WTC11 (cell line): ENCODE results near the gene WNK2. TPM values are rescaled to one million over a fixed set of nuclear protein-coding genes. Genes with fewer than 3 reads are reported as not detected.

ENCODE experiments used
- ATAC-seq: fragments of 200-7000 bp; cut with Tn5 transposase; 2 replicates; pipeline ENCODE4 v1.10.0; 2021; ENCODE audit warnings: mild to moderate bottlenecking, moderate library complexity
- CTCF ChIA-PET: fragments of 300-600 bp; sonication (Branson Sonifier 250); formaldehyde crosslinking; loops from one replicate; lab custom pipeline; 2021; ENCODE audit warnings: antibody characterized with exemption; lab: Charles Lee
- POLR2A ChIA-PET: fragments of 350-600 bp; sonication (Branson Sonifier 250); formaldehyde crosslinking; loops from one replicate; lab custom pipeline; 2021; ENCODE audit warnings: antibody characterized with exemption; lab: Charles Lee
- DNase-seq: peaks from one replicate; pipeline ENCODE4 v3.0.0; 2021; ENCODE audit warnings: low spot score
- H3K27ac Mint-ChIP-seq: 2 replicates; pipeline ENCODE4 v1.8.0; 2021; ENCODE audit warnings: mixed read lengths
- H3K27me3 Mint-ChIP-seq: 2 replicates; pipeline ENCODE4 v1.8.0; 2021; ENCODE audit warnings: low read depth, mild to moderate bottlenecking, moderate library complexity, mixed read lengths
- H3K36me3 Mint-ChIP-seq: 2 replicates; pipeline ENCODE4 v1.8.0; 2021; ENCODE audit warnings: mixed read lengths
- H3K4me1 Mint-ChIP-seq: 2 replicates; pipeline ENCODE4 v1.8.0; 2022; ENCODE audit warnings: mixed read lengths
- H3K4me3 Mint-ChIP-seq: 2 replicates; pipeline ENCODE4 v1.8.0; 2021; ENCODE audit warnings: mild to moderate bottlenecking, moderate library complexity, mixed read lengths
- H3K9me3 Mint-ChIP-seq: 2 replicates; pipeline ENCODE4 v1.8.0; 2021; ENCODE audit warnings: mixed read lengths
- ATF6 ChIP-seq: sonication (generic); formaldehyde crosslinking; IDR thresholded peaks from 2 replicates; pipeline ENCODE4 v1.8.1; 2023; ENCODE audit warnings: mild to moderate bottlenecking, missing genetic modification reagents
- FOXJ3 ChIP-seq: sonication (generic); formaldehyde crosslinking; IDR thresholded peaks from 2 replicates; pipeline ENCODE4 v1.9.0; 2021; ENCODE audit warnings: missing genetic modification reagents, mild to moderate bottlenecking, borderline replicate concordance
- FOXK1 ChIP-seq: sonication (generic); formaldehyde crosslinking; IDR thresholded peaks from 2 replicates; pipeline ENCODE4 v1.8.0; 2022; ENCODE audit warnings: mild to moderate bottlenecking, moderate library complexity, missing genetic modification reagents
- HMGA2 ChIP-seq: fragments of 250-450 bp; sonication (Bioruptor Pico); IDR thresholded peaks from 2 replicates; pipeline ENCODE4 v1.4.0; 2021; ENCODE audit warnings: mild to moderate bottlenecking, moderate library complexity
- IRF1 ChIP-seq: sonication (generic); formaldehyde crosslinking; IDR thresholded peaks from 2 replicates; pipeline ENCODE4 v1.8.0; 2023; ENCODE audit warnings: missing genetic modification reagents
- NFE2L1 ChIP-seq: sonication (generic); formaldehyde crosslinking; IDR thresholded peaks from 2 replicates; pipeline ENCODE4 v1.8.1; 2023; ENCODE audit warnings: missing genetic modification reagents
- SMAD3 ChIP-seq: sonication (generic); formaldehyde crosslinking; IDR thresholded peaks from 2 replicates; pipeline ENCODE4 v1.8.0; 2022; ENCODE audit warnings: missing genetic modification reagents, mild to moderate bottlenecking, borderline replicate concordance
- STAT6 ChIP-seq: sonication (generic); formaldehyde crosslinking; conservative IDR thresholded peaks from 2 replicates; pipeline ENCODE4 v1.8.1; 2023; ENCODE audit warnings: mild to moderate bottlenecking, low read depth, missing genetic modification reagents, moderate library complexity
- ZBTB43 ChIP-seq: sonication (generic); formaldehyde crosslinking; IDR thresholded peaks from 2 replicates; pipeline ENCODE4 v1.8.1; 2023; ENCODE audit warnings: mild to moderate bottlenecking, missing genetic modification reagents
- ZNF317 ChIP-seq: sonication (generic); formaldehyde crosslinking; IDR thresholded peaks from 2 replicates; pipeline ENCODE4 v1.8.1; 2023; ENCODE audit warnings: low read depth, mild to moderate bottlenecking, moderate library complexity, missing genetic modification reagents, borderline replicate concordance
- ZNF416 ChIP-seq: fragments of 250-450 bp; sonication (Bioruptor Pico); IDR thresholded peaks from 2 replicates; pipeline ENCODE4 v1.9.0; 2021; ENCODE audit warnings: mild to moderate bottlenecking, inconsistent platforms
- ZNF425 ChIP-seq: fragments of 250-450 bp; sonication (Bioruptor Pico); conservative IDR thresholded peaks from 2 replicates; pipeline ENCODE4 v1.9.0; 2021; ENCODE audit warnings: mild to moderate bottlenecking
- total RNA-seq: library from RNA; stranded (reverse); gene quantifications from 3 replicates; pipeline ENCODE4 v1.2.3, GENCODE V29; 2021
- TF ChIP-seq, protein P1 (sequence below): sonication (generic); formaldehyde crosslinking; IDR thresholded peaks from 2 replicates; pipeline ENCODE4 v1.8.1; 2023; ENCODE audit warnings: mild to moderate bottlenecking, missing genetic modification reagents, borderline replicate concordance
- TF ChIP-seq, protein P2 (sequence below): sonication (generic); formaldehyde crosslinking; IDR thresholded peaks from 2 replicates; pipeline ENCODE4 v1.8.0; 2022; ENCODE audit warnings: mild to moderate bottlenecking, missing genetic modification reagents

The WNK2 gene
- total RNA-seq, 1 experiment from 2014 or later, result 120 TPM

DNA sequence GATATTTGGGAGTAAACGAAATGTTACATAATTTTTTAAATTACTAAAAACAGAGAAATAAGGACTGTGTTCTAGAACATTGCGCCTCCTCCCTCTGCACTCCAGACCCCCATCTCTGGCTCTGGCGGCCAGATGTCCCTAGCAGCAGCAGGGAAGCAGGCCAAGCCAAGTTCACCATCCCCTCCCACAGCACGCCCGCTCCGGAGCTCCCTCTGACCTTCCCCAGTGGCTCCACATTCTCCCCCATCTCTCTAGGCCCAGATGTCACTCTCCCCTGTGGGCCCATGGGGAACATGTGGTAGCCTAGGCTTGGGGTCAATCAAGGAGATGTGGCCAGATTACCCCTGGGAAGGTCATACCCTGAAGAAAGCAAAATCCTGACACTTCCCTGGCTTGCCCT lies 6.3 kb upstream of the WNK2 start (continued):
- TF ChIP-seq ATF6 (CRISPR knock-in tag), result no peak
- TF ChIP-seq HMGA2 (CRISPR knock-in tag), result no peak
- TF ChIP-seq STAT6 (CRISPR knock-in tag), result no peak
- no peak for TF ChIP-seq ZNF317 (CRISPR knock-in tag)
- no peak for TF ChIP-seq SMAD3 (CRISPR knock-in tag)
- TF ChIP-seq, protein P1, sequence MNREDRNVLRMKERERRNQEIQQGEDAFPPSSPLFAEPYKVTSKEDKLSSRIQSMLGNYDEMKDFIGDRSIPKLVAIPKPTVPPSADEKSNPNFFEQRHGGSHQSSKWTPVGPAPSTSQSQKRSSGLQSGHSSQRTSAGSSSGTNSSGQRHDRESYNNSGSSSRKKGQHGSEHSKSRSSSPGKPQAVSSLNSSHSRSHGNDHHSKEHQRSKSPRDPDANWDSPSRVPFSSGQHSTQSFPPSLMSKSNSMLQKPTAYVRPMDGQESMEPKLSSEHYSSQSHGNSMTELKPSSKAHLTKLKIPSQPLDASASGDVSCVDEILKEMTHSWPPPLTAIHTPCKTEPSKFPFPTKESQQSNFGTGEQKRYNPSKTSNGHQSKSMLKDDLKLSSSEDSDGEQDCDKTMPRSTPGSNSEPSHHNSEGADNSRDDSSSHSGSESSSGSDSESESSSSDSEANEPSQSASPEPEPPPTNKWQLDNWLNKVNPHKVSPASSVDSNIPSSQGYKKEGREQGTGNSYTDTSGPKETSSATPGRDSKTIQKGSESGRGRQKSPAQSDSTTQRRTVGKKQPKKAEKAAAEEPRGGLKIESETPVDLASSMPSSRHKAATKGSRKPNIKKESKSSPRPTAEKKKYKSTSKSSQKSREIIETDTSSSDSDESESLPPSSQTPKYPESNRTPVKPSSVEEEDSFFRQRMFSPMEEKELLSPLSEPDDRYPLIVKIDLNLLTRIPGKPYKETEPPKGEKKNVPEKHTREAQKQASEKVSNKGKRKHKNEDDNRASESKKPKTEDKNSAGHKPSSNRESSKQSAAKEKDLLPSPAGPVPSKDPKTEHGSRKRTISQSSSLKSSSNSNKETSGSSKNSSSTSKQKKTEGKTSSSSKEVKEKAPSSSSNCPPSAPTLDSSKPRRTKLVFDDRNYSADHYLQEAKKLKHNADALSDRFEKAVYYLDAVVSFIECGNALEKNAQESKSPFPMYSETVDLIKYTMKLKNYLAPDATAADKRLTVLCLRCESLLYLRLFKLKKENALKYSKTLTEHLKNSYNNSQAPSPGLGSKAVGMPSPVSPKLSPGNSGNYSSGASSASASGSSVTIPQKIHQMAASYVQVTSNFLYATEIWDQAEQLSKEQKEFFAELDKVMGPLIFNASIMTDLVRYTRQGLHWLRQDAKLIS, result no peak
- TF ChIP-seq FOXK1 (CRISPR knock-in tag), result no peak
- TF ChIP-seq NFE2L1 (CRISPR knock-in tag), result no peak
- TF ChIP-seq ZNF416 (CRISPR knock-in tag), result no peak
- TF ChIP-seq IRF1 (CRISPR knock-in tag), result no peak
- no peak for TF ChIP-seq ZNF425 (CRISPR knock-in tag)
- no peak for TF ChIP-seq FOXJ3 (CRISPR knock-in tag)
- TF ChIP-seq, all 79 proteins: peak for 0

GRCh38 chr9:93178851-93179786 lies 4.8 kb upstream of the WNK2 start:
- Mint-ChIP-seq H3K9me3 (no peaks in the 10 kb centered on the region), H3K27me3 (peaks cover 31% of the 10 kb centered on the region), H3K4me3 (no peak overlapping the region), H3K4me1 (no peaks in the 10 kb centered on the region), H3K36me3 (no peaks in the 10 kb centered on the region), H3K27ac (no peak overlapping the region)
- TF ChIP-seq, protein P2, sequence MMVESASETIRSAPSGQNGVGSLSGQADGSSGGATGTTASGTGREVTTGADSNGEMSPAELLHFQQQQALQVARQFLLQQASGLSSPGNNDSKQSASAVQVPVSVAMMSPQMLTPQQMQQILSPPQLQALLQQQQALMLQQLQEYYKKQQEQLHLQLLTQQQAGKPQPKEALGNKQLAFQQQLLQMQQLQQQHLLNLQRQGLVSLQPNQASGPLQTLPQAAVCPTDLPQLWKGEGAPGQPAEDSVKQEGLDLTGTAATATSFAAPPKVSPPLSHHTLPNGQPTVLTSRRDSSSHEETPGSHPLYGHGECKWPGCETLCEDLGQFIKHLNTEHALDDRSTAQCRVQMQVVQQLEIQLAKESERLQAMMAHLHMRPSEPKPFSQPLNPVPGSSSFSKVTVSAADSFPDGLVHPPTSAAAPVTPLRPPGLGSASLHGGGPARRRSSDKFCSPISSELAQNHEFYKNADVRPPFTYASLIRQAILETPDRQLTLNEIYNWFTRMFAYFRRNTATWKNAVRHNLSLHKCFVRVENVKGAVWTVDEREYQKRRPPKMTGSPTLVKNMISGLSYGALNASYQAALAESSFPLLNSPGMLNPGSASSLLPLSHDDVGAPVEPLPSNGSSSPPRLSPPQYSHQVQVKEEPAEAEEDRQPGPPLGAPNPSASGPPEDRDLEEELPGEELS (CRISPR knock-in tag), result no peak
- no peak for TF ChIP-seq ZBTB43 (CRISPR knock-in tag)
- ATAC-seq, result no peak
- no peak for DNase-seq
- CTCF ChIA-PET, result interaction anchor here (0.6 to 2.3 kb wide), 7 partner anchors 10 to 302 kb away, joined by 3 to 10 read pairs (median 3); no protein-coding TSS in a partner anchor
- POLR2A ChIA-PET, result no interaction called here
